Mesenchymal stem cell (in vitro differentiated cells and primary cell): Measurements from ENCODE around the gene LIN54.

Experiments used
- DNase-seq: peaks from one replicate; pipeline ENCODE4 v3.0.0-alpha.2; 2013
- H2AFZ ChIP-seq: one replicate; pipeline ENCODE4 v1.6.1; 2013; ENCODE audit warnings: low read depth, mild to moderate bottlenecking, control low read depth, inconsistent platforms, low read length, moderate library complexity
- H2AK5ac ChIP-seq: 2 replicates; pipeline ENCODE4 v1.6.1; 2013; ENCODE audit warnings: low read length, moderate library complexity, mild to moderate bottlenecking, inconsistent platforms; ENCODE audit not compliant: severe bottlenecking
- H2BK120ac ChIP-seq: one replicate; pipeline ENCODE4 v1.6.1; 2013; ENCODE audit warnings: low read depth, mild to moderate bottlenecking, inconsistent platforms, low read length, moderate library complexity
- H2BK12ac ChIP-seq, 2 experiments: one replicate each; pipeline ENCODE4 v1.6.1; 2013; ENCODE audit warnings: inconsistent platforms in 2 of 2, low read length in 2 of 2, mild to moderate bottlenecking in 2 of 2, moderate library complexity in 2 of 2, control low read depth in 1 of 2
- H2BK15ac ChIP-seq: one replicate; pipeline ENCODE4 v1.6.1; 2013; ENCODE audit warnings: mild to moderate bottlenecking, low read depth, inconsistent platforms; ENCODE audit not compliant: poor library complexity, severe bottlenecking
- H2BK5ac ChIP-seq: 2 replicates; pipeline ENCODE4 v1.6.1; 2013; ENCODE audit warnings: low read depth, mild to moderate bottlenecking, low read length, control low read depth, inconsistent platforms; ENCODE audit not compliant: poor library complexity, severe bottlenecking
- H3K14ac ChIP-seq, 2 experiments: one replicate each; pipeline ENCODE4 v1.6.1; 2013; ENCODE audit warnings: inconsistent platforms in 2 of 2, low read length in 2 of 2, control low read depth in 1 of 2, mild to moderate bottlenecking in 1 of 2, moderate library complexity in 1 of 2
- H3K18ac ChIP-seq, 2 experiments: one replicate each; pipeline ENCODE4 v1.6.1; 2013; ENCODE audit warnings: inconsistent platforms in 2 of 2, low read length in 2 of 2, control low read depth in 1 of 2, low read depth in 1 of 2, mild to moderate bottlenecking in 1 of 2
- H3K23ac ChIP-seq, 2 experiments: one replicate each; pipeline ENCODE4 v1.6.1; 2013; ENCODE audit warnings: inconsistent platforms in 2 of 2, low read length in 2 of 2, mild to moderate bottlenecking in 2 of 2, moderate library complexity in 2 of 2, control low read depth in 1 of 2
- H3K27ac ChIP-seq: 2 replicates; pipeline ENCODE4 v1.5.1; 2013; ENCODE audit warnings: mild to moderate bottlenecking, moderate library complexity, low read length, control low read depth, inconsistent platforms; ENCODE audit not compliant: poor library complexity, severe bottlenecking
- H3K27me3 ChIP-seq, 2 experiments: 2 replicates each; pipeline versions ENCODE4 v1.6.1 to v1.7.0; 2013; ENCODE audit warnings: low read length in 2 of 2, mild to moderate bottlenecking in 2 of 2, moderate library complexity in 2 of 2, control low read depth in 1 of 2, inconsistent platforms in 1 of 2; ENCODE audit not compliant: control insufficient read depth in 1 of 2, insufficient read depth in 1 of 2
- H3K36me3 ChIP-seq, 2 experiments: 2 replicates each; pipeline versions ENCODE4 v1.6.1 to v1.7.0; 2013; ENCODE audit warnings: low read length in 2 of 2, control low read depth in 1 of 2, inconsistent platforms in 1 of 2, low read depth in 1 of 2, mild to moderate bottlenecking in 1 of 2; ENCODE audit not compliant: insufficient read depth in 2 of 2, control insufficient read depth in 1 of 2
- H3K4ac ChIP-seq, 2 experiments: one replicate each; pipeline ENCODE4 v1.6.1; 2013; ENCODE audit warnings: inconsistent platforms in 2 of 2, low read length in 2 of 2, mild to moderate bottlenecking in 2 of 2, moderate library complexity in 2 of 2, control low read depth in 1 of 2, low read depth in 1 of 2
- H3K4me1 ChIP-seq: 2 replicates; pipeline ENCODE4 v1.6.1; 2013; ENCODE audit warnings: low read depth, low read length, control low read depth; ENCODE audit not compliant: control insufficient read depth, insufficient read depth
- H3K4me2 ChIP-seq: 2 replicates; pipeline ENCODE4 v1.6.1; 2013; ENCODE audit warnings: low read length, mild to moderate bottlenecking, inconsistent platforms; ENCODE audit not compliant: poor library complexity, severe bottlenecking
- H3K4me3 ChIP-seq, 2 experiments: 2 replicates each; pipeline versions ENCODE4 v1.5.1 to v1.7.0; 2013; ENCODE audit warnings: low read length in 2 of 2, mild to moderate bottlenecking in 2 of 2, control low read depth in 1 of 2, low read depth in 1 of 2; ENCODE audit not compliant: insufficient read depth in 1 of 2
- H3K79me1 ChIP-seq: replicated peaks from 2 replicates; pipeline ENCODE4 v1.6.1; 2013; ENCODE audit warnings: mild to moderate bottlenecking, control low read depth, low read length, inconsistent platforms; ENCODE audit not compliant: poor library complexity, severe bottlenecking
- H3K9ac ChIP-seq: 2 replicates; pipeline ENCODE4 v1.7.0; 2013; ENCODE audit warnings: mild to moderate bottlenecking, low read length, moderate library complexity
- H3K9me3 ChIP-seq: 2 replicates; pipeline ENCODE4 v1.7.0; 2013; ENCODE audit warnings: mild to moderate bottlenecking, low read length; ENCODE audit not compliant: control insufficient read depth
- H4K8ac ChIP-seq: one replicate; pipeline ENCODE4 v1.6.1; 2013; ENCODE audit warnings: inconsistent platforms, mild to moderate bottlenecking, low read length, moderate library complexity
- H4K91ac ChIP-seq: one replicate; pipeline ENCODE4 v1.6.1; 2013; ENCODE audit warnings: mild to moderate bottlenecking, low read length, inconsistent platforms
- WGBS: methylation state at CpG from one replicate; pipeline ENCODE4 v1.1.7; 2013; ENCODE audit warnings: mixed read lengths; 5-methylcytosine and 5-hydroxymethylcytosine counted together

Gene LIN54

GRCh38 chr4:82981138-82981537, 29.5 kb downstream of the LIN54 start:
- DNase-seq = no peak
- H3K4me3 ChIP-seq = no peak overlapping the region
- peaks cover 1% of the 10 kb centered on the region for H3K79me1 ChIP-seq
- H3K4me2 ChIP-seq = no peak overlapping the region
- no peak overlapping the region for H2BK15ac ChIP-seq
- H4K8ac ChIP-seq = no peak overlapping the region
- H3K18ac ChIP-seq = no peak overlapping the region
- peaks cover 0 to 28% of the 10 kb centered on the region in 2 experiments for H3K36me3 ChIP-seq
- no peaks in the 10 kb centered on the region for H3K4me1 ChIP-seq
- no peaks in the 10 kb centered on the region for H3K27me3 ChIP-seq
- no peak overlapping the region for H3K23ac ChIP-seq
- H3K27ac ChIP-seq = no peak overlapping the region
- H3K4ac ChIP-seq = no peak overlapping the region
- H2AK5ac ChIP-seq = no peak overlapping the region
- H2BK12ac ChIP-seq = no peak overlapping the region
- no peak overlapping the region for H2AFZ ChIP-seq
- no peak overlapping the region for H4K91ac ChIP-seq
- H2BK5ac ChIP-seq = no peak overlapping the region
- no peaks in the 10 kb centered on the region for H3K9me3 ChIP-seq
- 96% methylated on average over 1 of the region's 1 CpG for WGBS
- H3K14ac ChIP-seq = no peak overlapping the region
- H2BK120ac ChIP-seq = no peak overlapping the region
- no peak overlapping the region for H3K9ac ChIP-seq

DNA sequence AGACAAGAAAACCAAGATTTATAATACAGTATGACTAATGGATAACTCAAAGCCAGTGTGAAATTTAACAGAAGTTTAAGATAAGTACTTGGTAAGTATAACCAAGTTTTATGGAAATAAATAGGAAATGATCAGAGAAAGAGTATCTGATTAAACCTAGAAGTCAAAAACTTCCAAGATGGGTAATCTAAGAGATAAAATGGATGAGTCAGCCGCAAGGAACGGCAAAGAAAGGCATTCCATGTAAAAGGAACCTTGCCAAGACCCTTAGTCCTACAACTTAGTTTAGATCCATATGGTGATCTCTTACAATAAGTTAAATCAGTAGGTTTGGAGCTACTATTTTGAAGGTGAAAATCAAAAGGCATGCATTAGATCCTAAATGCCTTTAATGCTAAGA, 34.8 kb downstream of the LIN54 start:
- peaks cover 7 to 27% of the 10 kb centered on the region in 2 experiments for H3K36me3 ChIP-seq
- H4K91ac ChIP-seq = no peak overlapping the region
- H3K4me2 ChIP-seq = no peak overlapping the region
- no peaks in the 10 kb centered on the region for H3K79me1 ChIP-seq
- H3K9me3 ChIP-seq = no peaks in the 10 kb centered on the region
- no peaks in the 10 kb centered on the region for H3K27me3 ChIP-seq
- WGBS = 71% methylated on average over 1 of the region's 2 CpGs
- H3K9ac ChIP-seq = no peak overlapping the region
- no peak overlapping the region for H2BK120ac ChIP-seq
- H4K8ac ChIP-seq = no peak overlapping the region
- H3K4ac ChIP-seq = no peak overlapping the region
- no peak overlapping the region for H2BK5ac ChIP-seq
- no peak overlapping the region for H2AFZ ChIP-seq
- H3K23ac ChIP-seq = no peak overlapping the region
- H2AK5ac ChIP-seq = no peak overlapping the region
- no peak overlapping the region for H3K14ac ChIP-seq
- no peak overlapping the region for H2BK15ac ChIP-seq
- no peak overlapping the region for H3K18ac ChIP-seq
- no peak overlapping the region for H2BK12ac ChIP-seq
- H3K4me3 ChIP-seq = no peak overlapping the region
- H3K27ac ChIP-seq = no peak overlapping the region
- peak; percentile 45 for DNase-seq
- no peaks in the 10 kb centered on the region for H3K4me1 ChIP-seq

- Histone ChIP-seq H3K4me2 (no peak overlapping the region), H2AFZ (no peak overlapping the region), H3K4me1 (no peaks in the 10 kb centered on the region), H3K14ac (no peak overlapping the region), H4K8ac (no peak overlapping the region), H3K79me1 (peaks cover 6% of the 10 kb centered on the region), H3K4ac (no peak overlapping the region), H3K9me3 (no peaks in the 10 kb centered on the region), H2BK5ac (no peak overlapping the region), H3K36me3 (peaks cover under 1 to 50% of the 10 kb centered on the region in 2 experiments), H2BK15ac (no peak overlapping the region), H2BK120ac (no peak overlapping the region), H3K9ac (no peak overlapping the region), H3K18ac (no peak overlapping the region), H3K27ac (no peak overlapping the region), H4K91ac (no peak overlapping the region), H2BK12ac (no peak overlapping the region), H2AK5ac (no peak overlapping the region), H3K27me3 (no peaks in the 10 kb centered on the region), H3K4me3 (no peak overlapping the region), H3K23ac (no peak overlapping the region)
- DNase-seq = no peak
- WGBS = no CpG with 5 or more reads among the region's 2 CpGs
Measured at GRCh38 chr4:82969414-82969813, 41.2 kb downstream of the LIN54 start.

- Histone ChIP-seq H3K14ac (no peak overlapping the region), H3K4me3 (no peak overlapping the region), H3K27ac (no peak overlapping the region), H2BK15ac (no peak overlapping the region), H4K8ac (no peak overlapping the region), H2BK5ac (no peak overlapping the region), H3K4me2 (no peak overlapping the region), H3K9ac (no peak overlapping the region), H3K23ac (no peak overlapping the region), H3K4ac (no peak overlapping the region), H4K91ac (no peak overlapping the region), H2AFZ (no peak overlapping the region), H3K18ac (no peak overlapping the region), H3K27me3 (no peaks in the 10 kb centered on the region), H3K4me1 (no peaks in the 10 kb centered on the region), H3K79me1 (peaks cover 6% of the 10 kb centered on the region), H2BK12ac (no peak overlapping the region), H2AK5ac (no peak overlapping the region), H2BK120ac (no peak overlapping the region), H3K9me3 (no peaks in the 10 kb centered on the region), H3K36me3 (peaks cover 0 to 48% of the 10 kb centered on the region in 2 experiments)
- whole genome bisulfite sequencing = 99% methylated on average over 4 of the region's 4 CpGs
- DNase-seq = no peak
Measured at GRCh38 chr4:82968972-82969371, 41.7 kb downstream of the LIN54 start.
